ENCODE results near the gene NAGPA. TPM values are rescaled to one million over a fixed set of nuclear protein-coding genes. Genes with fewer than 3 reads are reported as not detected.
A peak's percentile ranks its signal among the peaks of the same experiment; 100 is the strongest.

The NAGPA gene
- total and polyA plus RNA-seq, 2 of the 8 experiments (the other 6 are each of a cell fraction or from before 2014, with no cell fraction given), result 10.1 to 13.2 TPM

DNA sequence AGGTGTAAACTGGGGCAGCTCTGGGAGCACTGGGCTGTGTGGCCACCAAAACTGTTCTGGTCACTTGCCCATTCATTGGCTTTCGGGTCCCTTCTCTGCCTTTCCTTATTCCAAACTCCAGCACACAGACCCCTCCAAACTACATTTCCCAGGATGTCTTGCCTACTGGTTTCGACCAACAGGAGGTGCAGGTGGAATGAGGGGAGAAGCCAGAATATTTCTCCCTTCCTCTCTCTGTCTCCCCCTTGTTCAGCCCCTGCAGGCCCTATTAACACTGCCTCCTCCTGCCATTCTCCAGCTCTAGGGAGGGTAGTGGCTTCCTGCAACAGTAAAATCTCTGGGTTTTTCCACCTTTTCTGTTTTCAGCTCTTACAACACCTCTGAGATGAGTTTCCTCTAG is 13.2 kb upstream of the NAGPA start:
- TF ChIP-seq HDAC6 (IDR thresholded peaks at IDR 0.05; ENCODE audit: low read depth, low read length), result no peak
- TF ChIP-seq SAP30 (IDR thresholded peaks at IDR 0.05; ENCODE audit: insufficient read depth, insufficient replicate concordance, low read length), result no peak
- TF ChIP-seq FOSL1 (IDR thresholded peaks at IDR 0.05; ENCODE audit: insufficient read depth, low read depth, low read length), result no peak
- no peak for TF ChIP-seq POU5F1 (IDR thresholded peaks at IDR 0.05; ENCODE audit: low read depth, low read length)
- TF ChIP-seq NANOG (IDR thresholded peaks at IDR 0.05; ENCODE audit: insufficient read depth, low read depth, low read length, poor library complexity, severe bottlenecking), result no peak
- peak; percentile 56; the same call in 1 of the 2 replicates for TF ChIP-seq SIX5 (IDR thresholded peaks at IDR 0.05; ENCODE audit: low read depth, low read length)
- TF ChIP-seq, protein P1, sequence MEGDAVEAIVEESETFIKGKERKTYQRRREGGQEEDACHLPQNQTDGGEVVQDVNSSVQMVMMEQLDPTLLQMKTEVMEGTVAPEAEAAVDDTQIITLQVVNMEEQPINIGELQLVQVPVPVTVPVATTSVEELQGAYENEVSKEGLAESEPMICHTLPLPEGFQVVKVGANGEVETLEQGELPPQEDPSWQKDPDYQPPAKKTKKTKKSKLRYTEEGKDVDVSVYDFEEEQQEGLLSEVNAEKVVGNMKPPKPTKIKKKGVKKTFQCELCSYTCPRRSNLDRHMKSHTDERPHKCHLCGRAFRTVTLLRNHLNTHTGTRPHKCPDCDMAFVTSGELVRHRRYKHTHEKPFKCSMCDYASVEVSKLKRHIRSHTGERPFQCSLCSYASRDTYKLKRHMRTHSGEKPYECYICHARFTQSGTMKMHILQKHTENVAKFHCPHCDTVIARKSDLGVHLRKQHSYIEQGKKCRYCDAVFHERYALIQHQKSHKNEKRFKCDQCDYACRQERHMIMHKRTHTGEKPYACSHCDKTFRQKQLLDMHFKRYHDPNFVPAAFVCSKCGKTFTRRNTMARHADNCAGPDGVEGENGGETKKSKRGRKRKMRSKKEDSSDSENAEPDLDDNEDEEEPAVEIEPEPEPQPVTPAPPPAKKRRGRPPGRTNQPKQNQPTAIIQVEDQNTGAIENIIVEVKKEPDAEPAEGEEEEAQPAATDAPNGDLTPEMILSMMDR (IDR thresholded peaks at IDR 0.05; ENCODE audit: control extremely low read depth in 1 of 3, insufficient read depth in 1 of 3, low read depth in 1 of 3, low read length in 3 of 3), result peak in 2 of 3 experiments; percentile 16 to 30; a peak in 3 of 4 replicates
- TF ChIP-seq TBP (IDR thresholded peaks at IDR 0.05; ENCODE audit: low read depth, low read length), result no peak
- H4K20me1 ChIP-seq (replicated peaks in 1 of 2; ENCODE audit: control insufficient read depth in 1 of 2, insufficient read depth in 2 of 2, low read length in 2 of 2), result no peaks in the 10 kb centered on the region
- FAIRE-seq (peak; percentile 62), DNase-seq (ENCODE audit: low read depth in 1 of 2, low spot score in 2 of 2) (no peak)
- H4K5ac ChIP-seq (ENCODE audit: insufficient read length, low read depth, low read length), result no peak overlapping the region
- no peak overlapping the region for H3K27ac ChIP-seq (ENCODE audit: low read depth, low read length)
- H3K18ac ChIP-seq (ENCODE audit: extremely low read depth, low read length), result no peak overlapping the region
- H2AFZ ChIP-seq (ENCODE audit: low read length), result 0 out of 2 replicates have a peak overlapping the region, but pooled peaks have one; percentile 10
- H3K4me2 ChIP-seq (ENCODE audit: insufficient read depth in 1 of 2, low read depth in 2 of 2, low read length in 2 of 2), result no peak overlapping the region
- ChIA-PET CTCF (ENCODE audit: partially characterized antibody) (interaction anchor here (0.6 to 28.8 kb wide), 4 partner anchors 10 to 35 kb away, joined by 3 to 625 read pairs (median 59); partner anchors contain the start of gene ALG1), POLR2A (ENCODE audit: partially characterized antibody) (interaction anchor here (0.9 to 1.4 kb wide), 2 partner anchors 12 to 16 kb away, joined by 3 to 4 read pairs; no protein-coding TSS in a partner anchor)
- no peaks in the 10 kb centered on the region for H3K23me2 ChIP-seq (ENCODE audit: low read depth, low read length)
- H3K9ac ChIP-seq (replicated peaks in 1 of 4; ENCODE audit: extremely low read depth in 1 of 4, low read depth in 3 of 4, low read length in 3 of 4), result no peak overlapping the region
- H2BK12ac ChIP-seq (ENCODE audit: low read depth, low read length), result no peak overlapping the region
- no peak overlapping the region for H2BK20ac ChIP-seq (ENCODE audit: low read length)
- no peak overlapping the region for H3K4me3 ChIP-seq (ENCODE audit: extremely low read depth in 1 of 4, insufficient read depth in 2 of 4, low read depth in 3 of 4, low read length in 4 of 4)
- H3K4ac ChIP-seq (replicated peaks; ENCODE audit: insufficient read length, low read depth, low read length), result no peak overlapping the region
- no peaks in the 10 kb centered on the region; a peak in 1 of 7 replicates for H3K4me1 ChIP-seq (replicated peaks in 1 of 4; ENCODE audit: control insufficient read depth in 3 of 4, insufficient read depth in 4 of 4, low read length in 3 of 4)
- H3K79me2 ChIP-seq (ENCODE audit: control insufficient read depth in 1 of 2, insufficient read depth in 2 of 2, low read length in 2 of 2), result no peaks in the 10 kb centered on the region
- no peak overlapping the region for H4K8ac ChIP-seq (ENCODE audit: extremely low read depth, insufficient read depth, low read length)
- no peak overlapping the region for H2BK120ac ChIP-seq (replicated peaks; ENCODE audit: low read depth, low read length)
- H3K27me3 ChIP-seq (replicated peaks in 1 of 4; ENCODE audit: control insufficient read depth in 3 of 4, extremely low read depth in 1 of 4, insufficient read depth in 3 of 4, low read length in 3 of 4), result no peaks in the 10 kb centered on the region
- no peaks in the 10 kb centered on the region for H3K36me3 ChIP-seq (ENCODE audit: control insufficient read depth in 2 of 4, insufficient read depth in 4 of 4, low read length in 3 of 4)
- 67% methylated on average over 2 of the region's 2 CpGs; no CpG with 5 or more reads in 1 of the 2 experiments for WGBS, 2 experiments (ENCODE audit: extremely low coverage in 1 of 2, insufficient coverage in 1 of 2, insufficient read length in 1 of 2, insufficient replicate concordance in 2 of 2, low coverage in 1 of 2, low lambda C conversion rate in 2 of 2, missing lambda C conversion rate in 1 of 2)
- H3K23ac ChIP-seq (ENCODE audit: insufficient read length), result no peak overlapping the region
- H3K14ac ChIP-seq (ENCODE audit: insufficient read length), result no peak overlapping the region
- no peaks in the 10 kb centered on the region for H3K79me1 ChIP-seq (ENCODE audit: low read depth, low read length)
- no peak overlapping the region for H3K56ac ChIP-seq (replicated peaks; ENCODE audit: insufficient read length, low read depth, low read length)
- H2BK15ac ChIP-seq (ENCODE audit: low read length), result no peak overlapping the region
- H3K9me3 ChIP-seq (ENCODE audit: insufficient read depth in 2 of 2, low read depth in 1 of 2, low read length in 1 of 2), result no peaks in the 10 kb centered on the region
- H2AK5ac ChIP-seq (ENCODE audit: low read depth, low read length), result no peak overlapping the region
- no peak overlapping the region for H4K91ac ChIP-seq (replicated peaks; ENCODE audit: insufficient read length, low read length)
- no peak overlapping the region for H2BK5ac ChIP-seq (ENCODE audit: low read depth, low read length)

Data from H1 (cell line).